ENCODE data around the gene MINDY2. TPM values are rescaled to one million over a fixed set of nuclear protein-coding genes. Genes with fewer than 3 reads are reported as not detected.

The MINDY2 gene
- total and polyA plus RNA-seq, 9 of the 15 experiments (the other 6 are each of a cell fraction or from before 2014, with no cell fraction given), result 2.4 to 15.3 (median 7.2) TPM

DNA sequence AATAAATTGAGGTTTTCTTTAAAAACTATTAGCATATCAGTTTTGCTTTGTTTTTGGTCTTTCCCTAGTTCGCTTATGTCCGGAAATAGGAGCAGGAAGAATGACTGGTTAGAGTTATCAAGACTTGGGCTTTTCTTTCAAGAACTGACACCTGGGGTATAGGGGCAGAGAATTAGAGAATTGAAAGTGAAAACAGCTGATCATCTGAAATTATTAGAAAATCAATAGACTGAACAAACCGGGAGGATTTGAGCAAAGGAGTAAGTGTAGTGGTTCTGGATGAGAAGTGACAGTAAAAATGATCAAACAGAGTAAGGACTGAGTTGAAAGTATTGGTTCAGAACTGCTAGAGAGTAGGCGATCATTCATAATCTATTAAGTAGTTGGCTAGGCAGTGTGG lies 6.0 kb downstream of the MINDY2 start:
- DNase-seq (ENCODE audit: extremely low read depth in 1 of 4, low spot score in 3 of 4) (no peak), ATAC-seq (no peak), FAIRE-seq (no peak)
- POLR2A ChIA-PET, result interaction anchor here (0.9 kb wide), 1 partner anchor 17 kb away, joined by 4 read pairs; no protein-coding TSS in a partner anchor
- H3K79me2 ChIP-seq (ENCODE audit: control insufficient read depth, insufficient read depth, low read length), result peaks cover 85% of the 10 kb centered on the region
- H3K9me1 ChIP-seq (ENCODE audit: control insufficient read depth, insufficient read depth, low read length), result no peaks in the 10 kb centered on the region
- H3K4me1 ChIP-seq (replicated peaks in 1 of 2; ENCODE audit: control insufficient read depth in 2 of 2, insufficient read depth in 2 of 2, low read length in 2 of 2), result peaks cover 19 to 40% of the 10 kb centered on the region in 2 experiments; a peak in 4 of 5 replicates
- no peak overlapping the region for H3K27ac ChIP-seq (ENCODE audit: extremely low read depth, low read depth, low read length)
- no peaks in the 10 kb centered on the region for H3K9me3 ChIP-seq (replicated peaks; ENCODE audit: control insufficient read depth, insufficient read depth, low read depth, low read length)
- H4K20me1 ChIP-seq (replicated peaks; ENCODE audit: control insufficient read depth, insufficient read depth, low read length), result peaks cover 3% of the 10 kb centered on the region; the same call in 1 of the 2 replicates
- H2AFZ ChIP-seq (ENCODE audit: low read depth, low read length), result no peak overlapping the region
- intact Hi-C loops (cut with micrococcal nuclease) (no loop called here), in situ Hi-C loops (cut with MboI) (no loop called here)
- no peak for TF ChIP-seq U2AF1 (optimal IDR thresholded peaks at IDR 0.05; ENCODE audit: low read depth, low read length)
- TF ChIP-seq, protein P1, sequence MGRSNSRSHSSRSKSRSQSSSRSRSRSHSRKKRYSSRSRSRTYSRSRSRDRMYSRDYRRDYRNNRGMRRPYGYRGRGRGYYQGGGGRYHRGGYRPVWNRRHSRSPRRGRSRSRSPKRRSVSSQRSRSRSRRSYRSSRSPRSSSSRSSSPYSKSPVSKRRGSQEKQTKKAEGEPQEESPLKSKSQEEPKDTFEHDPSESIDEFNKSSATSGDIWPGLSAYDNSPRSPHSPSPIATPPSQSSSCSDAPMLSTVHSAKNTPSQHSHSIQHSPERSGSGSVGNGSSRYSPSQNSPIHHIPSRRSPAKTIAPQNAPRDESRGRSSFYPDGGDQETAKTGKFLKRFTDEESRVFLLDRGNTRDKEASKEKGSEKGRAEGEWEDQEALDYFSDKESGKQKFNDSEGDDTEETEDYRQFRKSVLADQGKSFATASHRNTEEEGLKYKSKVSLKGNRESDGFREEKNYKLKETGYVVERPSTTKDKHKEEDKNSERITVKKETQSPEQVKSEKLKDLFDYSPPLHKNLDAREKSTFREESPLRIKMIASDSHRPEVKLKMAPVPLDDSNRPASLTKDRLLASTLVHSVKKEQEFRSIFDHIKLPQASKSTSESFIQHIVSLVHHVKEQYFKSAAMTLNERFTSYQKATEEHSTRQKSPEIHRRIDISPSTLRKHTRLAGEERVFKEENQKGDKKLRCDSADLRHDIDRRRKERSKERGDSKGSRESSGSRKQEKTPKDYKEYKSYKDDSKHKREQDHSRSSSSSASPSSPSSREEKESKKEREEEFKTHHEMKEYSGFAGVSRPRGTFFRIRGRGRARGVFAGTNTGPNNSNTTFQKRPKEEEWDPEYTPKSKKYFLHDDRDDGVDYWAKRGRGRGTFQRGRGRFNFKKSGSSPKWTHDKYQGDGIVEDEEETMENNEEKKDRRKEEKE (IDR thresholded peaks at IDR 0.05; ENCODE audit: borderline replicate concordance in 1 of 2, control insufficient read depth in 1 of 2, low read depth in 2 of 2, low read length in 1 of 2), result no peak
- no peak for TF ChIP-seq ILF3 (IDR thresholded peaks at IDR 0.05; ENCODE audit: borderline replicate concordance)
- TF ChIP-seq DACH1 (IDR thresholded peaks at IDR 0.05; ENCODE audit: partially characterized antibody), result peak; percentile 62
- no peak for TF ChIP-seq EP400 (IDR thresholded peaks at IDR 0.05)
- H3K4me3 ChIP-seq, result no peak overlapping the region
- H3K36me3 ChIP-seq (ENCODE audit: control insufficient read depth, insufficient read depth, low read length), result no peaks in the 10 kb centered on the region; the same call in 2 of the 3 replicates
- H3K27me3 ChIP-seq (ENCODE audit: control insufficient read depth in 2 of 2, insufficient read depth in 2 of 2, low read length in 2 of 2), result no peaks in the 10 kb centered on the region
- WGBS (ENCODE audit: insufficient coverage, low coverage, missing lambda C conversion rate), result 79% methylated on average over 4 of the region's 4 CpGs
- CTCF ChIA-PET (ENCODE audit: low intra/inter-chr PET ratio), result interaction anchor here (0.6 kb wide), 1 partner anchor 470 kb away, joined by 3 read pairs; no protein-coding TSS in a partner anchor
- H3K4me2 ChIP-seq (ENCODE audit: insufficient read depth, low read length), result no peak overlapping the region
- BruUV-seq (replicated peaks), result no TSS peak
- no peak overlapping the region for H3K9ac ChIP-seq (ENCODE audit: insufficient read depth in 1 of 2, low read depth in 2 of 2, low read length in 2 of 2)

Measured in K562 (cell line).